T-helper 2 cell treated with Interferon-gamma antibody and Interleukin-4, amounts not matched to agents 5 μg/mL and 100 μg/mL, for 36 hours (primary cell): Measurements from ENCODE around the gene STXBP4.

Source experiments
- DNase-seq: peaks from one replicate; pipeline ENCODE4 v3.0.0; 2021; ENCODE audit warnings: low spot score
- H3K27ac Mint-ChIP-seq: one replicate; pipeline ENCODE4 v1.8.0; 2021; ENCODE audit warnings: mild to moderate bottlenecking, mixed read lengths
- H3K27me3 Mint-ChIP-seq: one replicate; pipeline ENCODE4 v1.8.0; 2021; ENCODE audit warnings: low read depth, mixed read lengths
- H3K36me3 Mint-ChIP-seq: one replicate; pipeline ENCODE4 v1.8.0; 2021; ENCODE audit warnings: low read depth, mixed read lengths
- H3K4me1 Mint-ChIP-seq: one replicate; pipeline ENCODE4 v1.8.0; 2021; ENCODE audit warnings: low read depth, mixed read lengths
- H3K4me3 Mint-ChIP-seq: one replicate; pipeline ENCODE4 v1.8.0; 2022; ENCODE audit warnings: mild to moderate bottlenecking, moderate library complexity, mixed read lengths
- H3K9me3 Mint-ChIP-seq: one replicate; pipeline ENCODE4 v1.8.0; 2021; ENCODE audit warnings: mixed read lengths

Gene STXBP4

DNA sequence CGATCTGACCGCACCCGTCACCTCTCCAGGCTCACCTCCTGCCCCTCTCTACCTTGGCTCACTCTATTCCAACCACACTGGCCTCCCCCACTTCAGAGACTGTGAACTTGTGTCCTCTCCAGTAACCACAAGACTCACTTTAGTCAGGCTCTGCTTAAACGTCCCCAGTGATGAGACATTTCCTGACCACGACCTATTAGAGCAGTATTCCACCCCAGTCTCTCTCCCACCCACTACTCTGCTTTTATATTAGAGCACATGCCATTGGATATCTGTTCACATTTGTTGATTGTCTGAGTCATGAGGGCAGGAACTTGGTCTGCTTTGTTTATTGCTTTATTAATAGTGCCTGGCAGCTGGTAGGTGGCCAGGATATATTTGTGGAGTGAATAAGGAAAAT lies 20.2 kb upstream of the STXBP4 start:
- peak; percentile 8 for DNase-seq
- peaks cover 1% of the 10 kb centered on the region for H3K36me3 Mint-ChIP-seq
- no peak overlapping the region for H3K27ac Mint-ChIP-seq
- H3K4me1 Mint-ChIP-seq, result peaks cover 26% of the 10 kb centered on the region
- H3K4me3 Mint-ChIP-seq, result no peak overlapping the region
- no peaks in the 10 kb centered on the region for H3K9me3 Mint-ChIP-seq
- H3K27me3 Mint-ChIP-seq, result peaks cover 2% of the 10 kb centered on the region

DNA sequence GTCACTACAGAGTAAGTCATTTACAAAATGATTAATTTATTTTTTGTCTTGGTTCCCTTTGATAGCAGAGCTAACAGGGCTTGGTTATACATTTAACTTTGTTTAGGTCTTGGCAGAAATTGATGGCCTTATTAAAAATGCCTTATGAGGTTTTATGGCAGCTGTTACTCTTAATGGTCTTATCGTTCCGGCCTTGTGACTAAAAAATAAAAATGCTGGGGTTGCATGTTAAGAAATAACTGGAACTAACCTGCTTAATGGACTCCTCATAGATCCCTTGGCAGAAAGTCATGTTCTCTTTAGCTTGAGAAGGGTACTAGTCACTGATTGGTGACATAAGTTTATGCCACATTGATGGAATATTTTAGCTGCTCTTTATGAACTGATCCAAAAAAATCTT lies 18.4 kb upstream of the STXBP4 start:
- peaks cover 2% of the 10 kb centered on the region for H3K27me3 Mint-ChIP-seq

DNA sequence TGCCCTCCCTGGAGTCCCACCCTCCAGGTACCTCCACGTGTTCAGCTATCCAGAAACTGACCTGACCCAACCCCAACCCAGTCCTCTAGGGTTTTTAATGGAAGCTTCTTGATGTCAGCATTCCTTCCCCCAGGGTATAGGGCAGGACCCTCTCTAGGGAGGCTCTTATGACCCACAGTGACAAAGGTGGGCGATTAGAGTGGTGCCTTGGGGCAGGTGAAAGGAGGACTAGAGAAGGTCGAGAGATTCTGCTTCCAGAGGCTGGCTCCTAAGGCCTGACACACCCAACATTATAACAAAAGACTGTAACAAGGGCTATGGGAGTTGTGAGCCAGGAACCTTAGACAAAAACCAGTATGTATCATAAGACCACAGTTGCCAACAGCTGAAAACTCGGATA lies 17.3 kb upstream of the STXBP4 start:
- DNase-seq, result no peak
- peaks cover 1% of the 10 kb centered on the region for H3K36me3 Mint-ChIP-seq
- no peak overlapping the region for H3K4me3 Mint-ChIP-seq
- H3K27ac Mint-ChIP-seq, result no peak overlapping the region
- peaks cover 12% of the 10 kb centered on the region for H3K4me1 Mint-ChIP-seq
- H3K27me3 Mint-ChIP-seq, result peaks cover 2% of the 10 kb centered on the region
- H3K9me3 Mint-ChIP-seq, result no peaks in the 10 kb centered on the region

More for the DNA sequence above, 18.4 kb upstream of the STXBP4 start:
- H3K36me3 Mint-ChIP-seq, result peaks cover 1% of the 10 kb centered on the region
- H3K4me3 Mint-ChIP-seq, result no peak overlapping the region
- no peak for DNase-seq
- no peaks in the 10 kb centered on the region for H3K9me3 Mint-ChIP-seq
- H3K27ac Mint-ChIP-seq, result no peak overlapping the region
- peaks cover 19% of the 10 kb centered on the region for H3K4me1 Mint-ChIP-seq

DNA sequence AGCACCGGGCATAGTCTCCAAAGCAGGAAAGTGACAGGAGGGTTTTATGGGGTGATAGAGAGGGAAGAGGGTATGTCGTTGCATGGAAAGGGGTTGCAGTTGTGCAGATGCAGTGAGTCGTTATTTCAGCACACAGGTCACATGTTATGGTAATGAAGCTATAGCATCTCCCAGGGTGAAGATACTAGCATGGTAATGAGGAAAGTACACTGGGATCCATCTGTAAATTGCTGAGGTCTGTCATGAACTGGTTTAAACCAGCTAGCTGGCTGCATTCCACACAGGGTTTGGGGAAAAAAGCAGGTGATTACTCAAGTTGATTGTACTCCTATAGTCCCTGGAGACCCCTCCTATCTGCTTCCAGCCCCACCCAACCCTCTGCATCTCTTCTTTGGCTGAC lies 11.8 kb upstream of the STXBP4 start:
- Mint-ChIP-seq H3K4me3 (no peak overlapping the region), H3K9me3 (no peaks in the 10 kb centered on the region), H3K36me3 (peaks cover 24% of the 10 kb centered on the region), H3K27ac (no peak overlapping the region), H3K27me3 (no peaks in the 10 kb centered on the region), H3K4me1 (no peaks in the 10 kb centered on the region)
- DNase-seq, result no peak

DNA sequence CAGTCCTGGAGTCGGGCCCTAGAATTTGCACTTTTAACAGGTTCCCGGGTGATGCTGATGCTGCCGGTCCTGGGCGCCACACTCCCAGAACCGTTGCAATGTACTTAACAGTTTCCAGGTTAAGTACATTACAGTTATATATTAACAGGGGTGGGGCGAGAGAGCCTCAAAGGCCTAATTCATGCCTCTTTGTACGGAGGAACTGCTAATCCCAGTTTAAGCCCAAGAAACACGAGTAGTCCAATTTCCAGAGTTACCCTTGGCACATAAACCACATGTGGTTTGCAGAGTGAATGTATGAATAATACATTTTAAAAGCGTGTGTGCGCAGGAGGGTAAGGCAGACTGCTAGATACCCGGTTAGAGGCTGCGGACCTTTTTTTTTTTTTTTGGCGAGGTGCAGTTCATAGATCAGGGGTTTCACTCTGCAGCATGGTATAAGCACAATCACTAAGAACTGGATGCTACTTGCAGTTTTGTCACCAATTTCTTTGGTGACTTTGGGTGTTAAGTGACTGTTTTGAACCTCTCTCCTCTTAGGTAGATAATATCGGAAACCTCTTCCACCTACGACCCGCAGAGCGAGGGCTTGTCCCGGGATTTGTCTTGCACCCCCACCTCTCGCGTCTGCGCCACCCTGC lies 824 bp upstream of the STXBP4 start:
- H3K27ac Mint-ChIP-seq, result no peak overlapping the region
- peaks cover 19% of the 10 kb centered on the region for H3K4me1 Mint-ChIP-seq
- no peak overlapping the region for H3K4me3 Mint-ChIP-seq
- no peaks in the 10 kb centered on the region for H3K27me3 Mint-ChIP-seq
- no peaks in the 10 kb centered on the region for H3K9me3 Mint-ChIP-seq
- DNase-seq, result peak; percentile 43
- H3K36me3 Mint-ChIP-seq, result peaks cover 7% of the 10 kb centered on the region

DNA sequence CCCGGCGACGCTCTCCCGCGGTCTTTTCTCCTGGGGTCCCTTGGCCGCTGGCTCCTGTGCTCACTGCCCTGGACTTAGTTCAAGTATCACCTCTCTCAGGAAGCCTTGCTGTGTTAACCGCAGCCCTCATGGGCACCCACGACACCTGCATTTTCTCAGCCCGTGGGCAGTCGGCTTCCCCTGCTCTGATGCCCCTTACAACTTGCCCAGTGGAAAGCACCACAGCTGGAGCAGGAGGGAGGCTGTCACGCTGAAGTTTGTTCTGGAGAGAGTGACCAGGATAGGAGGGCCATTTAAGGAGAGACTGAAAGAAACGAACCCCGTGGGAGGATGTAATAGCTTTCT lies 395 bp downstream of the STXBP4 start:
- Mint-ChIP-seq H3K27me3 (no peaks in the 10 kb centered on the region), H3K36me3 (peaks cover 2% of the 10 kb centered on the region), H3K27ac (no peak overlapping the region), H3K9me3 (no peaks in the 10 kb centered on the region), H3K4me3 (no peak overlapping the region), H3K4me1 (peaks cover 19% of the 10 kb centered on the region)
- DNase-seq, result no peak

DNA sequence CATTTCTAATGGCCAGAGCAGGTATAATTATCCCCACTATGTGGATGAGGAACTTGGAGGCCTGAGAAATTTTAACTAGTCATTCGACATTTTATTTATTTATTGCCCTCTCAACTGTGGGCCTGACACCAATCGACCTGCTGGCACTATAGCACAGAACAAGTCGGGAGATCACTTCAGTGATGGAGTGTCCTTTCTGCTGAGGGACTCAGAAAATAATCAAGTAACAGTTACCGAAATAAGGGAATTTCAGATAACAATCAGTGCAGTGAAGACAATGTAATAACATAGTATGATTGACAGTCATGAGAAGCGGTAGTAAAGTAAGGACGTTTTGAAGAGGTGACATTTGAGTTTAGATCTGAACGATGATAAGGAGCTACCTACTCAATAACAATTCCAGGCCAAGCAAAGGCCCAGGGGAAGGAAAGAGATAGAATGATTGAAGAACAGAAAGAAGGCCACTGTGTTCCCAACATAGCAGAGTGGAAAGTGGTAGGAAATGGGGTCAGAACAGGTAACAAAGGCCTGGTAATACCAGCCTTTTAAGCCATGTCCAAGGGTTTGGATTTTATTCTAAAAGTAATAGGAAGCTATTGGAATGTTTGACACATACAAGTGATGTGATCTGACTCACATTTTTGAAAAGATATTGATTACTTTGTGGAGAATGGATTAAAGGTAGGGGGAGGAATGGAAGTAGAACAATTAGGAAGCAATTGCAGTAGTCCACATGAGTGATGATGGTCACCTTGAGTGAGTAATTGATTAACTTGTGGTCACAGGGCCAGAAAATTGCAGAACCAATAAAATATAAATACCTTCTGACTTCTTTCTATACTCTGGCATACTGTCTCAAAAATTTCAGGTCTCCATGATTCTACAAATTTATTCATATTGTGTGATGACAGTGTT lies 1.4 kb downstream of the STXBP4 start:
- H3K4me1 Mint-ChIP-seq, result peaks cover 19% of the 10 kb centered on the region
- H3K4me3 Mint-ChIP-seq, result no peak overlapping the region
- H3K27me3 Mint-ChIP-seq, result no peaks in the 10 kb centered on the region
- H3K9me3 Mint-ChIP-seq, result no peaks in the 10 kb centered on the region
- peaks cover 2% of the 10 kb centered on the region for H3K36me3 Mint-ChIP-seq
- H3K27ac Mint-ChIP-seq, result no peak overlapping the region
- no peak for DNase-seq

DNA sequence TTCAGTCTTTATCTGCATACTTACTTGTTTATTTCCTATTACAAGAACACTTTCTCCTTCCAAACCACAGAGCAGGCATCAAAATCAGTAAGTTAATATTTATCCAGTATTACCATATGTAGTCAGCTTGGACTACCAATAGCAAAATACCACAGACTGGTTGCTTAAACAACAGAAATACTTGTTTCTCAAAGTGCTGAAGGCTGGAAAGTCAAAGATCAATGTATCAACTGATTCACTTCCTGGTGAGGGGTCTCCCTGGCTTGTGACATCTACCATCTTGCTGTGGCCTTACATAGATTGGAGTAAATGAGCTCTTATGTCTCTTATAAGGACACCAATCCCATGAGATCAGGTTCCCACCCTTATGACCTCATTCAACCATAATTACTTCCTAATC lies 2.6 kb downstream of the STXBP4 start:
- H3K36me3 Mint-ChIP-seq, result peaks cover 2% of the 10 kb centered on the region
- H3K27me3 Mint-ChIP-seq, result no peaks in the 10 kb centered on the region
- no peak overlapping the region for H3K4me3 Mint-ChIP-seq
- DNase-seq, result no peak
- H3K9me3 Mint-ChIP-seq, result no peaks in the 10 kb centered on the region
- no peak overlapping the region for H3K27ac Mint-ChIP-seq
- H3K4me1 Mint-ChIP-seq, result peaks cover 22% of the 10 kb centered on the region

DNA sequence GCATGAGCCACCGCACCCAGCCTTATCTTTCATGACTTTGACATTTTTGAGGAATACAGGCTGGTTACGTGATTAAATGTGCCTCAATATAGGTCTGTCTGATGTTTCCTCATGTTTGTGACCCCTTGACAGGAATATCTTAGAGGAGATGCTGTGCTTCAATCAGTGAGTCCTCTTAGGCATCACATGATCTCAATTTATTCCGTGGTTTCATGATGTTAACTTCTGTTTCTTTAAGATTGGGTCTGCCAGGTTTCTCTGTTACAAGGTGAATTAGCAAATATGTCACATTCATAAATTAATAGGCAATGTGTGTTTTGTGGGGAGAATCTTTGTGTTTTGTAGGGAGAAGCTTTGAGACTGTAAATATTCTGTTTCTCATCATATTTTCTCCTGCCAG lies 3.3 kb downstream of the STXBP4 start:
- Mint-ChIP-seq H3K4me1 (peaks cover 16% of the 10 kb centered on the region), H3K36me3 (no peaks in the 10 kb centered on the region), H3K27ac (no peak overlapping the region), H3K4me3 (no peak overlapping the region), H3K9me3 (no peaks in the 10 kb centered on the region), H3K27me3 (no peaks in the 10 kb centered on the region)
- DNase-seq, result no peak

- no peak overlapping the region for H3K27ac Mint-ChIP-seq
Observed at GRCh38 chr17:54972406-54973138, 4.0 kb downstream of the STXBP4 start.

GRCh38 chr17:54974759-54975158 lies 6.2 kb downstream of the STXBP4 start:
- Mint-ChIP-seq H3K27me3 (no peaks in the 10 kb centered on the region), H3K36me3 (peaks cover 4% of the 10 kb centered on the region), H3K4me1 (peaks cover 13% of the 10 kb centered on the region), H3K4me3 (no peak overlapping the region), H3K9me3 (peaks cover 6% of the 10 kb centered on the region), H3K27ac (no peak overlapping the region)
- no peak for DNase-seq

More at GRCh38 chr17:54972406-54973138, 4.0 kb downstream of the STXBP4 start:
- Mint-ChIP-seq H3K27me3 (no peaks in the 10 kb centered on the region), H3K9me3 (no peaks in the 10 kb centered on the region), H3K36me3 (no peaks in the 10 kb centered on the region), H3K4me3 (no peak overlapping the region), H3K4me1 (peaks cover 13% of the 10 kb centered on the region)
- no peak for DNase-seq

DNA sequence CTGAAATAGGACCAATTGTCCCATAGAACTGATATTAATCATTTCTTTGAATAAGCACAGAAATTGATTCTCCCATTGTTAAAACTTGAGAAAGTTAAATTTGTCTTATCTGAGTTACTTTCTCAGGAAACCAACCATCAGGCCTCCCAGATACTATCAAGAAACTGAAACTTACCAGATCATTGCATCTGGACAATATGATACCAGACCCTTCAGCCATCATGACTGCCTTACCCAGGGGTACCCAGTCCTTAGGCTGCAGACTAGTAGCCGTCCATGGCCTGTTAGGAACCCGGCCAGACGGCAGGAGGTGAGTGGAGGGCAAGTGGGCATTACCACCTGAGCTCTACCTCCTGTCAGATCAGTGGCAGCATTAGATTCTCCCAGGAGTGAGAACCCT lies 7.8 kb downstream of the STXBP4 start:
- Mint-ChIP-seq H3K9me3 (peaks cover 13% of the 10 kb centered on the region), H3K4me3 (no peak overlapping the region), H3K4me1 (peaks cover 8% of the 10 kb centered on the region), H3K27ac (no peak overlapping the region), H3K36me3 (peaks cover 4% of the 10 kb centered on the region), H3K27me3 (no peaks in the 10 kb centered on the region)
- no peak for DNase-seq

GRCh38 chr17:54977744-54978143 lies 9.2 kb downstream of the STXBP4 start:
- no peak for DNase-seq
- no peaks in the 10 kb centered on the region for H3K27me3 Mint-ChIP-seq
- H3K4me3 Mint-ChIP-seq, result no peak overlapping the region
- H3K9me3 Mint-ChIP-seq, result peaks cover 16% of the 10 kb centered on the region
- peaks cover 8% of the 10 kb centered on the region for H3K4me1 Mint-ChIP-seq
- no peak overlapping the region for H3K27ac Mint-ChIP-seq
- H3K36me3 Mint-ChIP-seq, result peaks cover 4% of the 10 kb centered on the region

GRCh38 chr17:54979657-54980056 lies 11.1 kb downstream of the STXBP4 start:
- Mint-ChIP-seq H3K9me3 (peaks cover 16% of the 10 kb centered on the region), H3K27ac (no peak overlapping the region), H3K27me3 (no peaks in the 10 kb centered on the region), H3K4me3 (no peak overlapping the region), H3K4me1 (peaks cover 8% of the 10 kb centered on the region), H3K36me3 (peaks cover 4% of the 10 kb centered on the region)
- DNase-seq, result no peak
